Measurements from ENCODE around the gene DOP1B. TPM values are rescaled to one million over a fixed set of nuclear protein-coding genes. Genes with fewer than 3 reads are reported as not detected.

DOP1B gene
- total RNA-seq, 2 donors from 2014 or later, result 7.8 to 8.0 TPM

GRCh38 chr21:36190736-36191135, 34.1 kb downstream of the DOP1B start:
- Histone ChIP-seq H3K9ac (ENCODE audit: extremely low read depth, low read length, poor library complexity, severe bottlenecking) (no peak overlapping the region), H3K9me3 (ENCODE audit: control insufficient read depth, low read length) (no peaks in the 10 kb centered on the region), H3K4me3 (ENCODE audit: low read length) (no peak overlapping the region), H3K4me1 (ENCODE audit: control insufficient read depth, insufficient read depth, low read length) (peaks cover 4% of the 10 kb centered on the region), H3K36me3 (ENCODE audit: control insufficient read depth, insufficient read depth, low read length) (no peaks in the 10 kb centered on the region), H3K27ac (ENCODE audit: low read depth, low read length) (no peak overlapping the region), H3K27me3 (ENCODE audit: control insufficient read depth, insufficient read depth, low read length, poor library complexity, severe bottlenecking) (no peaks in the 10 kb centered on the region)
- no peak for TF ChIP-seq CTCF (conservative IDR thresholded peaks at IDR 0.05)
- 96% methylated on average over 4 of the region's 4 CpGs; no CpG with 5 or more reads in 1 of the 2 experiments for WGBS, 2 experiments (ENCODE audit: insufficient coverage in 1 of 2, insufficient read length in 1 of 2)
- peaks cover 17% of the 10 kb centered on the region for H3K4me1 Mint-ChIP-seq
- H3K36me3 Mint-ChIP-seq (ENCODE audit: low read depth), result no peaks in the 10 kb centered on the region
- DNase-seq, result no peak
- H3K27me3 Mint-ChIP-seq (ENCODE audit: insufficient read depth), result no peaks in the 10 kb centered on the region
- no peak overlapping the region for H3K4me3 Mint-ChIP-seq
- no peaks in the 10 kb centered on the region for H3K9me3 Mint-ChIP-seq
- H3K27ac Mint-ChIP-seq, result no peak overlapping the region

GRCh38 chr21:36193200-36193599, 36.6 kb downstream of the DOP1B start:
- no peak overlapping the region for H3K27ac ChIP-seq (ENCODE audit: low read depth, low read length)
- H3K9me3 ChIP-seq (ENCODE audit: control insufficient read depth, low read length), result no peaks in the 10 kb centered on the region
- no peak for TF ChIP-seq CTCF (conservative IDR thresholded peaks at IDR 0.05)
- Mint-ChIP-seq H3K4me1 (peaks cover 6% of the 10 kb centered on the region), H3K9me3 (no peaks in the 10 kb centered on the region), H3K36me3 (ENCODE audit: low read depth) (no peaks in the 10 kb centered on the region), H3K27ac (no peak overlapping the region), H3K4me3 (no peak overlapping the region), H3K27me3 (ENCODE audit: insufficient read depth) (no peaks in the 10 kb centered on the region)
- H3K9ac ChIP-seq (ENCODE audit: extremely low read depth, low read length, poor library complexity, severe bottlenecking), result no peak overlapping the region
- no peak for DNase-seq
- 84 to 92% methylated on average over 4 to 7 of the region's 7 CpGs for WGBS, 2 experiments (ENCODE audit: insufficient coverage in 1 of 2, insufficient read length in 1 of 2)
- no peak overlapping the region for H3K4me3 ChIP-seq (ENCODE audit: low read length)
- H3K27me3 ChIP-seq (ENCODE audit: control insufficient read depth, insufficient read depth, low read length, poor library complexity, severe bottlenecking), result no peaks in the 10 kb centered on the region
- no peaks in the 10 kb centered on the region for H3K36me3 ChIP-seq (ENCODE audit: control insufficient read depth, insufficient read depth, low read length)
- peaks cover under 1% of the 10 kb centered on the region for H3K4me1 ChIP-seq (ENCODE audit: control insufficient read depth, insufficient read depth, low read length)

GRCh38 chr21:36194024-36194423, 37.4 kb downstream of the DOP1B start:
- H3K4me1 Mint-ChIP-seq, result peaks cover 1% of the 10 kb centered on the region
- no peaks in the 10 kb centered on the region for H3K27me3 Mint-ChIP-seq (ENCODE audit: insufficient read depth)
- H3K9ac ChIP-seq (ENCODE audit: extremely low read depth, low read length, poor library complexity, severe bottlenecking), result no peak overlapping the region
- no peak overlapping the region for H3K4me3 Mint-ChIP-seq
- H3K36me3 Mint-ChIP-seq (ENCODE audit: low read depth), result no peaks in the 10 kb centered on the region
- H3K27ac ChIP-seq (ENCODE audit: low read depth, low read length), result no peak overlapping the region
- no peaks in the 10 kb centered on the region for H3K9me3 ChIP-seq (ENCODE audit: control insufficient read depth, low read length)
- no peaks in the 10 kb centered on the region for H3K36me3 ChIP-seq (ENCODE audit: control insufficient read depth, insufficient read depth, low read length)
- H3K4me1 ChIP-seq (ENCODE audit: control insufficient read depth, insufficient read depth, low read length), result no peaks in the 10 kb centered on the region
- H3K27me3 ChIP-seq (ENCODE audit: control insufficient read depth, insufficient read depth, low read length, poor library complexity, severe bottlenecking), result no peaks in the 10 kb centered on the region
- DNase-seq, result no peak
- no peak overlapping the region for H3K4me3 ChIP-seq (ENCODE audit: low read length)
- H3K9me3 Mint-ChIP-seq, result no peaks in the 10 kb centered on the region
- H3K27ac Mint-ChIP-seq, result no peak overlapping the region
- TF ChIP-seq CTCF (conservative IDR thresholded peaks at IDR 0.05), result no peak
- 93 to 97% methylated on average over 3 of the region's 3 CpGs for WGBS, 2 experiments (ENCODE audit: insufficient coverage in 1 of 2, insufficient read length in 1 of 2)

Data from endodermal cell (in vitro differentiated cells).